ENCODE data around the gene C3. TPM values are rescaled to one million over a fixed set of nuclear protein-coding genes. Genes with fewer than 3 reads are reported as not detected.

C3 gene
- polyA plus RNA-seq, 3 donors = 2.4 to 5.3 (median 3.2) TPM

GRCh38 chr19:6651965-6652804 lies 68.3 kb downstream of the C3 start:
- Mint-ChIP-seq H3K4me3 (no peak overlapping the region), H3K9me3 (peaks cover 0 to 12% (median 5%) of the 10 kb centered on the region in 7 donors), H3K4me1 (peaks cover 5% of the 10 kb centered on the region), H3K27me3 (ENCODE audit: low read depth in 3 of 3) (peaks cover 57 to 82% (median 70%) of the 10 kb centered on the region in 3 donors), H3K27ac (no peak overlapping the region), H3K36me3 (no peaks in the 10 kb centered on the region)
- H3K4me2 ChIP-seq (replicated peaks; ENCODE audit: extremely low read depth, low read length, poor library complexity, severe bottlenecking) = no peak overlapping the region
- H3K4me1 ChIP-seq (ENCODE audit: control insufficient read depth in 1 of 2, insufficient read depth in 2 of 2, low read length in 2 of 2) = no peaks in the 10 kb centered on the region
- intact Hi-C loops (cut with micrococcal nuclease) = no loop called here
- H3K9me3 ChIP-seq (replicated peaks in 1 of 2; ENCODE audit: control insufficient read depth in 1 of 2, insufficient read depth in 1 of 2, low read length in 2 of 2) = no peaks in the 10 kb centered on the region
- 80% methylated on average over 4 of the region's 6 CpGs for WGBS (ENCODE audit: insufficient coverage)
- DNase-seq = no peak
- H3K79me2 ChIP-seq (ENCODE audit: insufficient read depth, low read length) = no peaks in the 10 kb centered on the region
- no peak overlapping the region for H3K9ac ChIP-seq (ENCODE audit: insufficient read depth, low read length, poor library complexity, severe bottlenecking)
- no peak overlapping the region for H3K27ac ChIP-seq (ENCODE audit: low read depth in 1 of 2, low read length in 2 of 2)
- no peak overlapping the region for H2AFZ ChIP-seq (ENCODE audit: insufficient read depth, low read depth, low read length, poor library complexity, severe bottlenecking)
- peaks cover 29 to 59% of the 10 kb centered on the region in 2 donors for H3K27me3 ChIP-seq (ENCODE audit: control insufficient read depth in 2 of 2, insufficient read depth in 2 of 2, low read length in 2 of 2)
- no peak overlapping the region for H3K4me3 ChIP-seq (replicated peaks in 1 of 3; ENCODE audit: low read depth in 2 of 3, low read length in 3 of 3)
- H3K36me3 ChIP-seq (replicated peaks in 1 of 2; ENCODE audit: control insufficient read depth in 1 of 2, insufficient read depth in 2 of 2, low read length in 2 of 2) = no peaks in the 10 kb centered on the region
- H4K20me1 ChIP-seq (ENCODE audit: insufficient read depth, low read length) = no peaks in the 10 kb centered on the region
- TF ChIP-seq CTCF (IDR thresholded peaks at IDR 0.05) = no peak

GRCh38 chr19:6649185-6649584 lies 71.3 kb downstream of the C3 start:
- Mint-ChIP-seq H3K27ac (no peak overlapping the region), H3K36me3 (no peaks in the 10 kb centered on the region), H3K27me3 (ENCODE audit: low read depth in 3 of 3) (peaks cover 62 to 82% (median 72%) of the 10 kb centered on the region in 3 donors), H3K9me3 (peaks cover 0 to 21% (median 9%) of the 10 kb centered on the region in 7 donors), H3K4me1 (no peaks in the 10 kb centered on the region), H3K4me3 (peak overlapping the region in 1 of 2 donors; percentile 42)
- Histone ChIP-seq H3K9me3 (replicated peaks in 1 of 2; ENCODE audit: control insufficient read depth in 1 of 2, insufficient read depth in 1 of 2, low read length in 2 of 2) (no peaks in the 10 kb centered on the region), H3K4me3 (replicated peaks in 1 of 3; ENCODE audit: low read depth in 2 of 3, low read length in 3 of 3) (no peak overlapping the region), H4K20me1 (ENCODE audit: insufficient read depth, low read length) (no peaks in the 10 kb centered on the region), H3K27ac (ENCODE audit: low read depth in 1 of 2, low read length in 2 of 2) (no peak overlapping the region), H3K27me3 (ENCODE audit: control insufficient read depth in 2 of 2, insufficient read depth in 2 of 2, low read length in 2 of 2) (peaks cover 40 to 63% of the 10 kb centered on the region in 2 donors), H2AFZ (ENCODE audit: insufficient read depth, low read depth, low read length, poor library complexity, severe bottlenecking) (no peak overlapping the region), H3K36me3 (replicated peaks in 1 of 2; ENCODE audit: control insufficient read depth in 1 of 2, insufficient read depth in 2 of 2, low read length in 2 of 2) (no peaks in the 10 kb centered on the region), H3K79me2 (ENCODE audit: insufficient read depth, low read length) (no peaks in the 10 kb centered on the region), H3K4me1 (ENCODE audit: control insufficient read depth in 1 of 2, insufficient read depth in 2 of 2, low read length in 2 of 2) (no peaks in the 10 kb centered on the region), H3K9ac (ENCODE audit: insufficient read depth, low read length, poor library complexity, severe bottlenecking) (no peak overlapping the region), H3K4me2 (replicated peaks; ENCODE audit: extremely low read depth, low read length, poor library complexity, severe bottlenecking) (no peak overlapping the region)
- no peak for DNase-seq
- 72% methylated on average over 2 of the region's 2 CpGs for WGBS (ENCODE audit: insufficient coverage)
- TF ChIP-seq CTCF (IDR thresholded peaks at IDR 0.05) = no peak
- intact Hi-C loops (cut with micrococcal nuclease) = loop anchor here in 1 of 2 donors (10.0 kb wide), 2 partner anchors 56 to 216 kb away; no protein-coding TSS in a partner anchor

Measured in CD14-positive monocyte (primary cell).